ENCODE data around the gene TAX1BP3.

DNA sequence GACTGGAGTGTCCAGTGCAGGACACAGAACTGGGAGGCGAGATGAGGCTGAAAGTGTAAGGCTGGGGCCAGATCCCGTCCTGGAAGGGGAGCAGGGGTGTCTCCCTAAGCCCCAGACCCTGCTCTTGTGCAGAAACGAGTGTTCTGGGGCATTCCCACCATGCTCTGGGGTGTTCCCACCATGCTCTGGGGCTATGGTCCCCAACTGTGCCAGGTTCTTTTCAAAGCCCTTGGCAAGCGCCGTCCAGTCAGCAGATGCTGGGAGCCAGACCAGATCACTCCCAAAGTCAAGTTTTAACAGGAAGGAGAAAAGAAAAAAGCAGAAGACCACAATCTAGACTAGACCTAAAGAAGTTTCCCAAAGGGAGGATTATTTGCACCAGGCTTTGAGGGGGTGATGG lies 2.5 kb downstream of the TAX1BP3 start:
- TF ChIP-seq, protein P1, sequence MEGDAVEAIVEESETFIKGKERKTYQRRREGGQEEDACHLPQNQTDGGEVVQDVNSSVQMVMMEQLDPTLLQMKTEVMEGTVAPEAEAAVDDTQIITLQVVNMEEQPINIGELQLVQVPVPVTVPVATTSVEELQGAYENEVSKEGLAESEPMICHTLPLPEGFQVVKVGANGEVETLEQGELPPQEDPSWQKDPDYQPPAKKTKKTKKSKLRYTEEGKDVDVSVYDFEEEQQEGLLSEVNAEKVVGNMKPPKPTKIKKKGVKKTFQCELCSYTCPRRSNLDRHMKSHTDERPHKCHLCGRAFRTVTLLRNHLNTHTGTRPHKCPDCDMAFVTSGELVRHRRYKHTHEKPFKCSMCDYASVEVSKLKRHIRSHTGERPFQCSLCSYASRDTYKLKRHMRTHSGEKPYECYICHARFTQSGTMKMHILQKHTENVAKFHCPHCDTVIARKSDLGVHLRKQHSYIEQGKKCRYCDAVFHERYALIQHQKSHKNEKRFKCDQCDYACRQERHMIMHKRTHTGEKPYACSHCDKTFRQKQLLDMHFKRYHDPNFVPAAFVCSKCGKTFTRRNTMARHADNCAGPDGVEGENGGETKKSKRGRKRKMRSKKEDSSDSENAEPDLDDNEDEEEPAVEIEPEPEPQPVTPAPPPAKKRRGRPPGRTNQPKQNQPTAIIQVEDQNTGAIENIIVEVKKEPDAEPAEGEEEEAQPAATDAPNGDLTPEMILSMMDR (conservative IDR thresholded peaks at IDR 0.05): no peak
- no peak for TF ChIP-seq EZH2 (IDR thresholded peaks at IDR 0.05; ENCODE audit: low read depth)

Measured in PC-9 (cell line).